BJ (cell line): ENCODE results near the gene OBSCN. TPM values are rescaled to one million over a fixed set of nuclear protein-coding genes. Genes with fewer than 3 reads are reported as not detected.

Source experiments
- CTCF ChIA-PET: fragments of 350-600 bp; formaldehyde crosslinking; extraction: SDS; loops from one replicate; lab custom pipeline; 2021; ENCODE audit warnings: antibody characterized with exemption, inconsistent platforms; lab: Yijun Ruan, JAX
- POLR2A ChIA-PET: fragments of 300-600 bp; sonication (Branson Sonifier 250); formaldehyde crosslinking; extraction: SDS; loops from one replicate; lab custom pipeline; 2021; ENCODE audit warnings: antibody characterized with exemption; lab: Charles Lee
- DNase-seq: peaks from one replicate; pipeline ENCODE4 v3.0.0-alpha.2; 2011; ENCODE audit warnings: low read depth
- H3K27me3 ChIP-seq: 2 replicates; pipeline ENCODE4 v1.6.0; 2011; ENCODE audit warnings: low read length; ENCODE audit not compliant: control insufficient read depth, insufficient read depth
- H3K36me3 ChIP-seq: 2 replicates; pipeline ENCODE4 v1.5.1; 2011; ENCODE audit warnings: low read length; ENCODE audit not compliant: control insufficient read depth, insufficient read depth
- H3K4me3 ChIP-seq: 2 replicates; pipeline ENCODE4 v1.5.1; 2011; ENCODE audit warnings: low read depth, mild to moderate bottlenecking, control low read depth, low read length
- CTCF ChIP-seq: IDR thresholded peaks from 2 replicates; pipeline ENCODE4 v1.5.1; 2011; ENCODE audit warnings: low read depth, mild to moderate bottlenecking, control low read depth, inconsistent platforms, low read length, moderate library complexity; ENCODE audit not compliant: insufficient read depth
- polyA plus RNA-seq: library from polyadenylated mRNA; depleted of rRNA; stranded (reverse); fragments of >200 nt; gene quantifications from 2 replicates; pipeline ENCODE4 v1.2.3, GENCODE V29; 2011

The OBSCN gene
- polyA plus RNA-seq, 1 experiment: 2.9 TPM

DNA sequence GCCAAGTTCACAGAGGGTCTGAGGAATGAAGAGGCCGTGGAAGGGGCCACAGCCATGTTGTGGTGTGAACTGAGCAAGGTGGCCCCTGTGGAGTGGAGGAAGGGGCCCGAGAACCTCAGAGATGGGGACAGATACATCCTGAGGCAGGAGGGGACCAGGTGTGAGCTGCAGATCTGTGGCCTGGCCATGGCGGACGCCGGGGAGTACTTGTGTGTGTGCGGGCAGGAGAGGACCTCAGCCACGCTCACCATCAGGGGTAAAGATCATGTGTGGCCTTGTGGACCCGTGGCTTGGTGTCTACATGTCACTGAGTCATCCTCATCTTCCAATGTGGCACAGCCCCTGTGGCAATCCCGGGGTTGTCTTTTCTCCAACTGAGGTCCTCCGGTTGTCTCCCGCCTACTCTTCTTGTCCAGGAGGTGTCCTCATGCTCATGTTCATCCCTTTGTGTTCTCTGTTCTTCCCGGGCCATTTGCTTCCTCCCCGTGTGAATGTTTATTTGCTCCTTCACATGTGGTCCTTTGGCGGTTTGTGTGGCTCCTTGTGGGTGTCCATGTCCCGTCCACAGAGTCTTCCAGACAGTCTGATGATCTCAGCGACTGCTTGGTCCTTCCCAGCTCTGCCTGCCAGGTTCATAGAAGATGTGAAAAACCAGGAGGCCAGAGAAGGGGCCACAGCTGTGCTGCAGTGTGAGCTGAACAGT is 84.2 kb downstream of the OBSCN start:
- no peak for TF ChIP-seq CTCF
- H3K36me3 ChIP-seq: no peaks in the 10 kb centered on the region
- no peaks in the 10 kb centered on the region for H3K27me3 ChIP-seq
- no peak overlapping the region for H3K4me3 ChIP-seq
- DNase-seq: no peak
- ChIA-PET CTCF (interaction anchor here (1.5 kb wide), 1 partner anchor 9 kb away, joined by 8 read pairs; no protein-coding TSS in a partner anchor), POLR2A (no interaction called here)

DNA sequence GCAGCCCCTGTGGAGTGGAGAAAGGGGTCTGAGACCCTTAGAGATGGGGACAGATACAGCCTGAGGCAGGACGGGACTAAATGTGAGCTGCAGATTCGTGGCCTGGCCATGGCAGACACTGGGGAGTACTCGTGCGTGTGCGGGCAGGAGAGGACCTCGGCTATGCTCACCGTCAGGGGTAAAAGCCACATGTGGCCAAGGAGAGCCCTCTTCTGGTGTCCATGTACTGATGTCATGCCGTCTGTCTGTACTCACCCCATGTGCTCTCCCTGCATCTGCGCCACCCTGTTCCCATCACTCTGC is 84.7 kb downstream of the OBSCN start:
- DNase-seq: no peak
- TF ChIP-seq CTCF: no peak
- H3K27me3 ChIP-seq: no peaks in the 10 kb centered on the region
- CTCF ChIA-PET: interaction anchor here (1.5 kb wide), 1 partner anchor 10 kb away, joined by 8 read pairs; no protein-coding TSS in a partner anchor
- H3K4me3 ChIP-seq: no peak overlapping the region
- H3K36me3 ChIP-seq: no peaks in the 10 kb centered on the region
- POLR2A ChIA-PET: no interaction called here

DNA sequence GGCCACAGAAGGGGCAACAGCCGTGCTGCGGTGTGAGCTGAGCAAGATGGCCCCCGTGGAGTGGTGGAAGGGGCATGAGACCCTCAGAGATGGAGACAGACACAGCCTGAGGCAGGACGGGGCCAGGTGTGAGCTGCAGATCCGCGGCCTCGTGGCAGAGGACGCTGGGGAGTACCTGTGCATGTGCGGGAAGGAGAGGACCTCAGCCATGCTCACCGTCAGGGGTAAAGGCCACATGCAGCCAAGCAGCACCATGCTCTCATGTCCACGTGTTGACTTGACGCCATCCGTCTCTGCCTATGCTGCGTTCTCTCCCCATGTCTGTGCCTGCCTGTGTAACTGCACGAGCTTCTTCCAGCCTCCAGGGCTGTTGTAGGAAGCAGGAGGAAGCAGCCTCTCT is 85.5 kb downstream of the OBSCN start:
- H3K4me3 ChIP-seq: no peak overlapping the region
- no peak for TF ChIP-seq CTCF
- CTCF ChIA-PET: interaction anchor here (1.5 kb wide), 1 partner anchor 11 kb away, joined by 8 read pairs; no protein-coding TSS in a partner anchor
- no peaks in the 10 kb centered on the region for H3K27me3 ChIP-seq
- POLR2A ChIA-PET: no interaction called here
- DNase-seq: no peak
- no peaks in the 10 kb centered on the region for H3K36me3 ChIP-seq

- ChIA-PET CTCF (no interaction called here), POLR2A (no interaction called here)
- Histone ChIP-seq H3K4me3 (no peak overlapping the region), H3K27me3 (no peaks in the 10 kb centered on the region), H3K36me3 (no peaks in the 10 kb centered on the region)
- no peak for TF ChIP-seq CTCF
- no peak for DNase-seq
Observed at GRCh38 chr1:228293816-228294500, 86.1 kb downstream of the OBSCN start.

DNA sequence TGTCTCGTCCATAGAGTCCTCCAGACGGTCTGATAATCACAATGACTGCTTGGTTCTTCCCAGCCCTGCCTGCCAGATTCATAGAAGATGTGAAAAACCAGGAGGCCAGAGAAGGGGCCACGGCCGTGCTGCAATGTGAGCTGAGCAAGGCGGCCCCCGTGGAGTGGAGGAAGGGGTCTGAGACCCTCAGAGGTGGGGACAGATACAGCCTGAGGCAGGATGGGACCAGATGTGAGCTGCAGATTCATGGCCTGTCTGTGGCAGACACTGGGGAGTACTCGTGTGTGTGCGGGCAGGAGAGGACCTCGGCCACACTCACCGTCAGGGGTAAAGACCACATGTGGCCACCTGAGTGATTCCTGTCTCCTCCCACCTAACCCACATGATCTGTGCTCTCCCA is 86.9 kb downstream of the OBSCN start:
- H3K27me3 ChIP-seq: no peaks in the 10 kb centered on the region
- no peaks in the 10 kb centered on the region for H3K36me3 ChIP-seq
- DNase-seq: no peak
- no peak for TF ChIP-seq CTCF
- no peak overlapping the region for H3K4me3 ChIP-seq
- POLR2A ChIA-PET: no interaction called here
- CTCF ChIA-PET: no interaction called here
